Bronchus fibroblast of lung (primary cell): Measurements from ENCODE around the gene PKN1. TPM values are rescaled to one million over a fixed set of nuclear protein-coding genes. Genes with fewer than 3 reads are reported as not detected.

Experiments used
- total RNA-seq: library from RNA; depleted of rRNA; stranded (reverse); fragments of >200 nt; gene quantifications from 2 replicates; pipeline ENCODE4 v1.2.3, GENCODE V29; 2015

Gene PKN1
- 93.2 and 107 TPM in 2 replicates for total RNA-seq

DNA sequence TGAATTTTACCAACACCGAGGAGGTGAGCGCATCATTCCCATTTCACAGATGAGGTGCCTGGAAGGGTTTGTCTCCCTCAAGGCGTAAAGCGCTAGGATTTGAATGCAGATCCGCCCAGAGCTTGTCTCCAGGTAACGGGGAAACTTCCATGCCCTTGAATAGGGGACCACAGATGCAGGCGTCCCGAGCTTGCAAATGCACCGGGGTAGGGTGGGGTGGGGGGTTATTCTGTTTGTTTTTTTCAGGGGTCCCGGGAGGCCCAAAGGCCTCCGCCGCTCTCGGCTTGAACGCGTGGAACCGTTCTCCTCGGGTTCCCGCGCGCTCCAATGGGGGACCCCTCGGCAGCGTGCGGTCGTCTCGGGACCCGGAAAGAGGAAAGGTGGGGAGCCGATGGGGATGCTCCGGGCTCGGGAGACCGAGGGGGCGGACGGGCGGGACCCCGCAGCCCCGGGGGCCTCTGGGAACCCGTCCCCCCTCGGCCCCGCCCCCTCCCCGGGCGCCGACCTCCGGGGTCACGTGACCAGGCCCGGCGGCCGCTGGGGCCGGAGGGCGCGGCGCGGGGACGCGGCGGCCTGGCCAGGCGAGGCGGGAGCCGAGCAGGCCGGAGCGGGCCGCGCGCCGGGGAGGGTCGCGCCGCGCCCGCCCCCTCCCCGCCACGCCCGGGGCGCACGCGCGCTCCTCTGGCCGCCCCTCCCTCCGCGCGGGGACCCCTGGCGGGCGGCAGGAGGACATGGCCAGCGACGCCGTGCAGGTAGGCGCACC, at the start of gene PKN1:
Gene PKN1 (plus strand): TSS at position 516 of the 763 bp plus-strand sequence. CDS start 216 bp downstream, at position 732.

DNA sequence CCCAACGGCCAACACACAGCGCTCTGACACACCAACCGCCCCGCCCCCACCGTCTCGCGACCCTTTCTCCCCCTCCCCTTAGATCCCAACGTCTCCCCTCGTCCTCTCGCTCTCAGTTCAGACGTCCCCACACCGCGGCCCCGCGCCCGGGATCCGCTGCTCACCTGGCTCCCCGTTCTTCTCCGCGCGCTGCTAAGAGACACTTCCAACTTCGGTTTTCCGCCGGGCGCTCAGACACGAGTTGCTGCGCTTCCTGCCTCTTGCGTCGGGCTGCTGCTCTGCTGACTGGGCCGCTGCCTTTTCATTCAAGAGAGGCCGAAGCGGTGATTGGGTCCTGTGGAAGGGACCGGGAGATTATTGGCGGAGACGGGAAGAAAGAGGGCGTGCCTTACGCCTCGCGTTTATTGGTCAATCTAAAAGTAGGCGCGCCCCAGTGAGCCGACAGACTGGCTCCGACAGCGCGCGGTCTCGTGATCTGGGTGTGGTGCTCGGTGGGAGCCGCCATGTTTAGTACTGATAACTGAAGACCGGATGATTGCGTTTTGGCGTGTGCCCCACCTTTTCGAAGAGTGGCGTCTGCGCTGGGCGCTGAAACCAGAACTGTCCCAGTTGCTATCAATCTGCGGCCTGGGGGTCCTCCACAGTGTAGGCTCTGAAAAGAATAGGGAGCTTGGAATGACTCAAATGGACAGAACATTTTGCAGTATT, 13.8 kb upstream of the PKN1 start, which contains the start of gene DDX39A:
Gene DDX39A (minus strand): TSS at position 236 of the 708 bp plus-strand sequence. CDS start 6,121 bp downstream, outside the sequence.

DNA sequence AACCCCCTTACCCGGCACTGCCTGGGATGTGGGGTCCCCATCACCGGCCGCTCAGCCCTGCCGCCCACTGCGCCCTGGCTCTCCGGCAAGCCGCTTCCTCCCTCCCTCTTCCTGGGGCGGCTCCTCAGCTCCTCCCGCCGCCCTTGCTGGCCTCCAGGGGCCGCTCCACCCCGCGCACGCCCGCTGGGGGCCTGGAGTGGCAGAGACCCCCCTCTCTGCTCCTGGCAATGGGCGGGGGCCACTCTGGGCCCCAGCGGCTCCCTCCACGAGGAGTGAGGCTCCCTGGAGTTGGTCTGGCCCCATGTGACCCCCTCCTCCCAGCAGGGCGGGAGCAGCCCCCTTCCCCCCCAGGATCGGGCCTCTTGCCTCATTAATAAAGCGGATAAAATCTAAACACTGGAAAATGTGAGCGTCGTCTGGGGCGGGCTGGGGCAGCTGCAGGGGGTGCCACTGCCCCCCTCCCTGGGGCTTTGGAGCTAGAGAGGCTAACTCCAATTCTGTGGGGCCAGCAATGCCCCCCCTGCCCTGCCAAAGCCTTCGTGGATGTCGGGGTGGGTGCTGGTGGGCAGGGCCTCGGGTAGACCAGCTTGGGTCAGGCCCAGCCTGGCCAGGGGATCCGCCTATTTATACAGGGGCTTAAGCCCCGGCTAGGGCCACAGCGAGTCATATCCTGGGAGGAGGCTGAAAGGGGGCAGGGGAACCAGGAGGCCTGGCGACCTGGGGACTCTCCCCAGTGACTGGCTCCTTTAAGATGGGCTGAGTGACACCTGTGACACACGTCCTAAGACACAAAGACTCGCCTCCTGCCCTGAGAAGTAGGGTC, 42.4 kb downstream of the PKN1 start, which contains the start of gene PTGER1:
Gene PTGER1 (minus strand): TSS at position 104 of the 823 bp plus-strand sequence. CDS start 1,034 bp downstream, outside the sequence.

DNA sequence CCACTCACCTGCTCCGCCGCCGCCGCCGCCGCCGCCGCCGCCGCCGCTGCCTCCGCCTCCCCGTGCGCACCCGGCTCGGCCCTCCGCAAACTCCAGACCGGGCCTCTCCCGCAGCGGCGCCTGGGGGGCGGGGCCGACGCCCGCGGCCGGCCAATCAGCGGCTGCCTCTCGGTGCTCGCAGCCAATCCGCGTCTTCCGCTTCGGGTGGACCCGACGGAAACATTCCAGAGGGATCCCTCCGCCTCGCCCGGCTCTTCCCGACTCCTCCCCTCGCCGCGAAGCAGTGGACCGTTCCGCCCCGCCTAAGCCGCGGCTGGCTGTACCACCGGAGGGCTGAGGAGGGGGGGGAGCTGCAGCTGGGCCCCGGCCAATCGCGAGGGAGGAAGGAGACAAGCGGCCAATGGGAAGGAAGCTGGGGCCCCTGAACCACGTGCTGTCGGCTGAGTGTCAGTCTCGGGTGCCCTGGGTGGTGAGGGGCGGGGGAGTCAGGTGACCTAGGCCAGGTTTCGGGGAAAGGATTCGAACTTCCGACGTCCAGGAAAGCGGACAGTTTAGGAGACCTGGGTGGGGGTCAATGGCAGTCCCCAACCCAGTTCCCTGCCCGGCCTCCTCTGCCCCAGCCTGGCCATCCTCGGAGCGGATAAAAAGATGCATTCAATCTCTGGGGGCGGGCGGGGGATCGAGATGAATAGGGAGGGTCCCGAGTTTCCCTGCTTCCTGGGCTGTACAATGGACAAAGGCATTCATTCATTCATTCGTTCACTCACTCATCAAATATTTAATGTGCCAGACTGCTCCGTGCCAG, 63.1 kb downstream of the PKN1 start, which contains the start of gene GIPC1:
Gene GIPC1 (minus strand): TSS at position 99 of the 805 bp plus-strand sequence. CDS start 13,151 bp downstream, outside the sequence.

DNA sequence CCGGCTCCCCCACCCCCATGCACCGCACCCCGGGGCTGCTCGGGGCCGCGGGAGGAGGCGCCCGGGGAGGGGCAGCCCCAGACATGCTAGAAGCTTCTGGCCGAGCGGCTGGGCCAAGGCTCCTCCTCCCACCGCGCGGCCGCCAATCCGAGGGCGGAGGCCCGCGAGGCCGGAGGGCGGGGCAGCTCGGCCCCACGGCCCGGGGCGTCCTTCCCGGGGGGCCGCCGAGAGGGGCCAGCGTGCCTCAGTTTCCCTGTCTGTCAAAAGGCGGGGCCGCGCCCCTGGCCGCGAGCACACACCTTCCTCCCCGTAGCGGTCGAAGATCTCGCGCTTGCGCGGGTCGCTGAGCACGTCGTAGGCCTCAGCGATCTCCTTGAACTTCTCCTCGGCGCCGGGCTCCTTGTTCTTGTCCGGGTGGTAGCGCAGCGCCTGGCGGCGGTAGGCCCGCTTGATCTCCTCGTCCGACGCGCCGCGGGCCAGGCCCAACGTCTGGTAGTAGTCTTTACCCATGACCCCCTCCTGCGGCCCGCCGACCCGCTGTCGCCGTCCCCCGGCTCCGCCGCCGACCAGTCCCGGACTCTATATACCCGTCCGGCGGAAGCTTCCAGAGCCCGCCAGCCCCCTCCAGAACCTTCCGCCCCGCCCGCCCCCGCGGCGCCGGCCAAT, 84.9 kb downstream of the PKN1 start, which contains the start of gene DNAJB1:
Gene DNAJB1 (minus strand): TSS at position 558 of the 666 bp plus-strand sequence. CDS start 48 bp downstream, at position 510.

Other genes with a start within 250 kb of the PKN1 start
- gene ADGRL1, start 227.1 kb upstream of the PKN1 start, total RNA-seq = 0.84 and 0.89 TPM in 2 replicates
- gene ADGRE5, start 51.9 kb upstream of the PKN1 start, total RNA-seq = 54.0 and 61.7 TPM in 2 replicates
- 126 and 139 TPM in 2 replicates for gene DDX39A, start 14.0 kb upstream of the PKN1 start, total RNA-seq
- 1.0 and 2.5 TPM in 2 replicates for gene PTGER1, start 42.0 kb downstream of the PKN1 start, total RNA-seq
- gene GIPC1, start 62.8 kb downstream of the PKN1 start, total RNA-seq = 103 and 111 TPM in 2 replicates
- 77.5 and 86.8 TPM in 2 replicates for gene DNAJB1, start 85.1 kb downstream of the PKN1 start, total RNA-seq
- gene TECR, start 96.3 kb downstream of the PKN1 start, total RNA-seq = 98.9 and 105 TPM in 2 replicates
- gene NDUFB7, start 138.8 kb downstream of the PKN1 start, total RNA-seq = 506 and 586 TPM in 2 replicates
- gene CLEC17A, start 149.8 kb downstream of the PKN1 start, total RNA-seq = not detected in 2 replicates
- not detected in 2 replicates for gene ADGRE3, start 241.5 kb downstream of the PKN1 start, total RNA-seq